IPS-20b (cell line): ENCODE measurements around the gene SMPD3.
"Not testable (repeated sequence)": the region's sequence is repeated elsewhere in the genome, so short reads cannot be mapped to it uniquely, and the experiment has no call there.

Source experiments
- H3K27ac ChIP-seq: one replicate; pipeline ENCODE4 v1.5.1; 2013; ENCODE audit warnings: low read length
- H3K27me3 ChIP-seq: 2 replicates; pipeline ENCODE4 v1.6.1; 2013; ENCODE audit warnings: mild to moderate bottlenecking, low read length, inconsistent platforms; ENCODE audit not compliant: insufficient read depth
- H3K36me3 ChIP-seq: 2 replicates; pipeline ENCODE4 v1.6.1; 2013; ENCODE audit warnings: low read depth, mild to moderate bottlenecking, inconsistent platforms, low read length, moderate library complexity; ENCODE audit not compliant: insufficient read depth
- H3K4me1 ChIP-seq: 2 replicates; pipeline ENCODE4 v1.6.1; 2013; ENCODE audit warnings: mild to moderate bottlenecking, control low read depth, inconsistent platforms, low read length, moderate library complexity; ENCODE audit not compliant: insufficient read depth
- H3K4me3 ChIP-seq: 2 replicates; pipeline ENCODE4 v1.5.1; 2013; ENCODE audit warnings: mild to moderate bottlenecking, low read length, inconsistent platforms
- H3K9ac ChIP-seq: 2 replicates; pipeline ENCODE4 v1.6.1; 2013; ENCODE audit warnings: low read depth, mild to moderate bottlenecking, inconsistent platforms, low read length, moderate library complexity
- H3K9me3 ChIP-seq: 2 replicates; pipeline ENCODE4 v1.6.1; 2013; ENCODE audit warnings: mild to moderate bottlenecking, low read depth, low read length, inconsistent platforms; ENCODE audit not compliant: insufficient read depth

Gene SMPD3

GRCh38 chr16:68448360-68448970, at the start of gene SMPD3:
TSS of gene SMPD3 (minus strand) at chr16:68448508. CDS start at chr16:68372181, 76,327 bp downstream.
- H3K4me3 ChIP-seq = peak within 1 kb of the TSS; percentile 86
- peak within 1 kb of the TSS; percentile 46; the same call in 1 of the 2 replicates for H3K9ac ChIP-seq
- H3K27me3 ChIP-seq = peaks cover 39% of the 10 kb centered on the region
- no peaks in the 10 kb centered on the region for H3K9me3 ChIP-seq
- H3K4me1 ChIP-seq = no peaks in the 10 kb centered on the region
- no peaks in the 10 kb centered on the region for H3K36me3 ChIP-seq
- H3K27ac ChIP-seq = no peak within 1 kb of the TSS

GRCh38 chr16:68496689-68497088, 48.4 kb upstream of the SMPD3 start:
- H3K27ac ChIP-seq = no peak overlapping the region
- H3K27me3 ChIP-seq = no peaks in the 10 kb centered on the region
- no peaks in the 10 kb centered on the region; the same call in 1 of the 2 replicates for H3K4me1 ChIP-seq
- H3K36me3 ChIP-seq = no peaks in the 10 kb centered on the region
- no peak overlapping the region for H3K4me3 ChIP-seq
- H3K9ac ChIP-seq = no peak overlapping the region
- H3K9me3 ChIP-seq = no peaks in the 10 kb centered on the region

GRCh38 chr16:68494261-68494660, 46.0 kb upstream of the SMPD3 start:
- H3K9ac ChIP-seq, H3K27me3 ChIP-seq, H3K27ac ChIP-seq, H3K4me3 ChIP-seq, H3K9me3 ChIP-seq, H3K36me3 ChIP-seq: not testable (repeated sequence)
- peaks cover 11% of the 10 kb centered on the region; the same call in 1 of the 2 replicates for H3K4me1 ChIP-seq

GRCh38 chr16:68493412-68494070, 45.2 kb upstream of the SMPD3 start:
- no peaks in the 10 kb centered on the region for H3K27me3 ChIP-seq
- H3K9ac ChIP-seq = no peak overlapping the region
- peaks cover 11% of the 10 kb centered on the region; the same call in 1 of the 2 replicates for H3K4me1 ChIP-seq
- H3K4me3 ChIP-seq = no peak overlapping the region
- no peaks in the 10 kb centered on the region for H3K9me3 ChIP-seq
- H3K27ac ChIP-seq = no peak overlapping the region
- no peaks in the 10 kb centered on the region for H3K36me3 ChIP-seq

- H3K27me3 ChIP-seq = no peaks in the 10 kb centered on the region
- H3K36me3 ChIP-seq = no peaks in the 10 kb centered on the region
- H3K9ac ChIP-seq = no peak overlapping the region
- no peaks in the 10 kb centered on the region for H3K9me3 ChIP-seq
- no peak overlapping the region for H3K27ac ChIP-seq
- H3K4me3 ChIP-seq = no peak overlapping the region
- H3K4me1 ChIP-seq = peaks cover 11% of the 10 kb centered on the region; the same call in 1 of the 2 replicates
These were observed 44.5 kb upstream of the SMPD3 start for GRCh38 chr16:68492543-68493411.

- Histone ChIP-seq H3K36me3 (no peaks in the 10 kb centered on the region), H3K27ac (no peak overlapping the region), H3K4me3 (no peak overlapping the region), H3K9me3 (no peaks in the 10 kb centered on the region), H3K4me1 (peaks cover 11% of the 10 kb centered on the region), H3K27me3 (no peaks in the 10 kb centered on the region), H3K9ac (no peak overlapping the region)
These were observed 43.8 kb upstream of the SMPD3 start for GRCh38 chr16:68492151-68492542.

- no peak overlapping the region for H3K4me3 ChIP-seq
- H3K27ac ChIP-seq = no peak overlapping the region
- no peaks in the 10 kb centered on the region for H3K36me3 ChIP-seq
- peaks cover 15% of the 10 kb centered on the region for H3K4me1 ChIP-seq
- H3K27me3 ChIP-seq = no peaks in the 10 kb centered on the region
- no peak overlapping the region for H3K9ac ChIP-seq
- no peaks in the 10 kb centered on the region for H3K9me3 ChIP-seq
These were observed 43.3 kb upstream of the SMPD3 start for GRCh38 chr16:68491576-68491950.

GRCh38 chr16:68490829-68491575, 42.7 kb upstream of the SMPD3 start:
- H3K9me3 ChIP-seq = no peaks in the 10 kb centered on the region
- H3K27ac ChIP-seq = no peak overlapping the region
- H3K4me3 ChIP-seq = no peak overlapping the region
- H3K36me3 ChIP-seq = no peaks in the 10 kb centered on the region
- peaks cover 17% of the 10 kb centered on the region for H3K4me1 ChIP-seq
- H3K9ac ChIP-seq = no peak overlapping the region
- H3K27me3 ChIP-seq = no peaks in the 10 kb centered on the region

GRCh38 chr16:68490358-68490757, 42.0 kb upstream of the SMPD3 start:
- no peaks in the 10 kb centered on the region for H3K36me3 ChIP-seq
- H3K27me3 ChIP-seq = no peaks in the 10 kb centered on the region
- H3K9me3 ChIP-seq = no peaks in the 10 kb centered on the region
- H3K4me3 ChIP-seq = no peak overlapping the region
- H3K4me1 ChIP-seq = peaks cover 17% of the 10 kb centered on the region
- H3K27ac ChIP-seq = no peak overlapping the region
- H3K9ac ChIP-seq = no peak overlapping the region

GRCh38 chr16:68488554-68488953, 40.2 kb upstream of the SMPD3 start:
- no peaks in the 10 kb centered on the region for H3K27me3 ChIP-seq
- no peak overlapping the region for H3K9ac ChIP-seq
- H3K27ac ChIP-seq = no peak overlapping the region
- no peaks in the 10 kb centered on the region for H3K36me3 ChIP-seq
- peaks cover 17% of the 10 kb centered on the region for H3K4me1 ChIP-seq
- H3K9me3 ChIP-seq = no peaks in the 10 kb centered on the region
- no peak overlapping the region for H3K4me3 ChIP-seq

- Histone ChIP-seq H3K9me3 (no peaks in the 10 kb centered on the region), H3K4me1 (peaks cover 17% of the 10 kb centered on the region), H3K27ac (no peak overlapping the region), H3K4me3 (no peak overlapping the region), H3K36me3 (no peaks in the 10 kb centered on the region), H3K9ac (no peak overlapping the region), H3K27me3 (no peaks in the 10 kb centered on the region)
These were observed 39.4 kb upstream of the SMPD3 start for GRCh38 chr16:68487669-68488068.
